ENCODE data around the gene LONRF3.

The LONRF3 gene

GRCh38 chrX:118974088-118974907 lies at the start of gene LONRF3:
Gene LONRF3, plus strand, starts transcription at chrX:118974618. Its CDS starts 163 bp downstream, at chrX:118974781.
- DNase-seq, result peak; percentile 51 to 66

- no peak for DNase-seq
Observed at GRCh38 chrX:118928151-118928550, 46.3 kb upstream of the LONRF3 start.

GRCh38 chrX:118935352-118935751 lies 39.1 kb upstream of the LONRF3 start:
- DNase-seq, result no peak

GRCh38 chrX:118941147-118941546 lies 33.3 kb upstream of the LONRF3 start:
- DNase-seq, result no peak

GRCh38 chrX:118943102-118943501 lies 31.3 kb upstream of the LONRF3 start:
- DNase-seq, result no peak

GRCh38 chrX:118945921-118946320 lies 28.5 kb upstream of the LONRF3 start:
- DNase-seq, result no peak

- no peak for DNase-seq
Observed at GRCh38 chrX:118948270-118948669, 26.1 kb upstream of the LONRF3 start.

GRCh38 chrX:118961866-118962560 lies 12.4 kb upstream of the LONRF3 start:
- DNase-seq, result no peak

GRCh38 chrX:118963159-118963558 lies 11.3 kb upstream of the LONRF3 start:
- DNase-seq, result no peak

- no peak for DNase-seq
Observed at GRCh38 chrX:118964252-118964651, 10.2 kb upstream of the LONRF3 start.

- no peak for DNase-seq
Observed at GRCh38 chrX:118965395-118965794, 9.0 kb upstream of the LONRF3 start.

- DNase-seq, result peak; percentile 18 to 37
Observed at GRCh38 chrX:118968031-118968430, 6.4 kb upstream of the LONRF3 start.

GRCh38 chrX:118971552-118971951 lies 2.9 kb upstream of the LONRF3 start:
- DNase-seq, result no peak

GRCh38 chrX:118973389-118974087 lies 880 bp upstream of the LONRF3 start:
- peak in 1 of 2 experiments; percentile 25 for DNase-seq

GRCh38 chrX:118974908-118975671 lies 672 bp downstream of the LONRF3 start:
- DNase-seq, result peak; percentile 45 to 76

- DNase-seq, result peak; percentile 39 to 40
Observed at GRCh38 chrX:118975831-118976598, 1.6 kb downstream of the LONRF3 start.

GRCh38 chrX:118976599-118977340 lies 2.4 kb downstream of the LONRF3 start:
- DNase-seq, result peak; percentile 37 to 60

- no peak for DNase-seq
Observed at GRCh38 chrX:118977424-118977823, 3.0 kb downstream of the LONRF3 start.

- DNase-seq, result no peak
Observed at GRCh38 chrX:118978451-118978850, 4.0 kb downstream of the LONRF3 start.

- no peak for DNase-seq
Observed at GRCh38 chrX:118980761-118981160, 6.3 kb downstream of the LONRF3 start.

- DNase-seq, result no peak
Observed at GRCh38 chrX:118983513-118983912, 9.1 kb downstream of the LONRF3 start.
